Ishikawa (cell line): ENCODE results near the gene POP4.

Experiments
- CEBPB ChIP-seq: IDR thresholded peaks from 2 replicates; pipeline ENCODE4 v1.6.1; 2012
- CREB1 ChIP-seq: IDR thresholded peaks from 2 replicates; pipeline ENCODE4 v1.6.1; 2012; ENCODE audit warnings: low read depth
- EGR1 ChIP-seq: IDR thresholded peaks from 2 replicates; pipeline ENCODE4 v1.6.1; 2012
- EP300 ChIP-seq: IDR thresholded peaks from 2 replicates; pipeline ENCODE4 v1.6.1; 2012; ENCODE audit warnings: borderline replicate concordance
- FOXM1 ChIP-seq: IDR thresholded peaks from 2 replicates; pipeline ENCODE4 v1.6.1; 2012; ENCODE audit warnings: low read depth, borderline replicate concordance
- RAD21 ChIP-seq: IDR thresholded peaks from 2 replicates; pipeline ENCODE4 v1.6.1; 2012; ENCODE audit warnings: low read depth
- TAF1 ChIP-seq: IDR thresholded peaks from 2 replicates; pipeline ENCODE4 v1.6.1; 2012; ENCODE audit warnings: low read depth, mild to moderate bottlenecking
- TEAD4 ChIP-seq: IDR thresholded peaks from 2 replicates; pipeline ENCODE4 v1.6.1; 2012
- YY1 ChIP-seq: IDR thresholded peaks from 2 replicates; pipeline ENCODE4 v1.6.1; 2012; ENCODE audit warnings: low read depth
- TF ChIP-seq, protein P1 (sequence below): IDR thresholded peaks from 2 replicates; pipeline ENCODE4 v1.6.1; 2012
- TF ChIP-seq, protein P2 (sequence below): IDR thresholded peaks from 2 replicates; pipeline ENCODE4 v1.6.1; 2012
- TF ChIP-seq, protein P3 (sequence below): IDR thresholded peaks from 2 replicates; pipeline ENCODE4 v1.6.1; 2012; ENCODE audit warnings: low read depth, mild to moderate bottlenecking

DNA sequence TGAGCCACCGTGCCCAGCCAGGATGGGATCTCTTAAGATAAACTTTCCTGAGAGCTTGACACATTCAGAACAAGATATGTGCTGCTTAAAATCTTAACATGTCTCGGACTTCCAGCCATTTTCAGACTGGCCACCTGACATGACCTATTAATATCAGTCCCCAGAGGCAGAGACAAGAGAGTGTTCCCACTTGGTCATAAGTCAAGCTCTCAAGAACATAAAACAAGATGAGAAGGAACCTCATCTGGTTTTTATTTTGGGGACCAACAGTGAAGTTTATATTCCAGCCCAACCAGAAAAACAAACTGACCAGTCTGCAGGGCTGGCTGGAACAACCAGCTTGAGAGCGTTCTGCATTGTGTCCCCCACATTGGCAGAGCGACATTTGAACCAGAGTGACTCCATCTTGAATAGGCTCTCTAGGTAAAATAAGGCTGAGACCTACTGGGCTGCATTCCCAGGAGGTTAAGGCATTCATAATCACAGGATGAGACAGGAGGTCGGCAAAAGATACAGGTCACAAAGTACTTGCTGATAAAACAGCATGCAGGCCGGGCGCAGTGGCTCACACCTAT lies 37.4 kb downstream of the POP4 start:
- TF ChIP-seq FOXM1 (no peak), CREB1 (no peak), YY1 (no peak), TAF1 (no peak), EGR1 (no peak), TEAD4 (no peak), EP300 (no peak), CEBPB (no peak), RAD21 (no peak)
- TF ChIP-seq, protein P1, sequence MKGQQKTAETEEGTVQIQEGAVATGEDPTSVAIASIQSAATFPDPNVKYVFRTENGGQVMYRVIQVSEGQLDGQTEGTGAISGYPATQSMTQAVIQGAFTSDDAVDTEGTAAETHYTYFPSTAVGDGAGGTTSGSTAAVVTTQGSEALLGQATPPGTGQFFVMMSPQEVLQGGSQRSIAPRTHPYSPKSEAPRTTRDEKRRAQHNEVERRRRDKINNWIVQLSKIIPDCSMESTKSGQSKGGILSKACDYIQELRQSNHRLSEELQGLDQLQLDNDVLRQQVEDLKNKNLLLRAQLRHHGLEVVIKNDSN = no peak
- TF ChIP-seq, protein P2, sequence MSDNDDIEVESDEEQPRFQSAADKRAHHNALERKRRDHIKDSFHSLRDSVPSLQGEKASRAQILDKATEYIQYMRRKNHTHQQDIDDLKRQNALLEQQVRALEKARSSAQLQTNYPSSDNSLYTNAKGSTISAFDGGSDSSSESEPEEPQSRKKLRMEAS = no peak
- TF ChIP-seq, protein P3, sequence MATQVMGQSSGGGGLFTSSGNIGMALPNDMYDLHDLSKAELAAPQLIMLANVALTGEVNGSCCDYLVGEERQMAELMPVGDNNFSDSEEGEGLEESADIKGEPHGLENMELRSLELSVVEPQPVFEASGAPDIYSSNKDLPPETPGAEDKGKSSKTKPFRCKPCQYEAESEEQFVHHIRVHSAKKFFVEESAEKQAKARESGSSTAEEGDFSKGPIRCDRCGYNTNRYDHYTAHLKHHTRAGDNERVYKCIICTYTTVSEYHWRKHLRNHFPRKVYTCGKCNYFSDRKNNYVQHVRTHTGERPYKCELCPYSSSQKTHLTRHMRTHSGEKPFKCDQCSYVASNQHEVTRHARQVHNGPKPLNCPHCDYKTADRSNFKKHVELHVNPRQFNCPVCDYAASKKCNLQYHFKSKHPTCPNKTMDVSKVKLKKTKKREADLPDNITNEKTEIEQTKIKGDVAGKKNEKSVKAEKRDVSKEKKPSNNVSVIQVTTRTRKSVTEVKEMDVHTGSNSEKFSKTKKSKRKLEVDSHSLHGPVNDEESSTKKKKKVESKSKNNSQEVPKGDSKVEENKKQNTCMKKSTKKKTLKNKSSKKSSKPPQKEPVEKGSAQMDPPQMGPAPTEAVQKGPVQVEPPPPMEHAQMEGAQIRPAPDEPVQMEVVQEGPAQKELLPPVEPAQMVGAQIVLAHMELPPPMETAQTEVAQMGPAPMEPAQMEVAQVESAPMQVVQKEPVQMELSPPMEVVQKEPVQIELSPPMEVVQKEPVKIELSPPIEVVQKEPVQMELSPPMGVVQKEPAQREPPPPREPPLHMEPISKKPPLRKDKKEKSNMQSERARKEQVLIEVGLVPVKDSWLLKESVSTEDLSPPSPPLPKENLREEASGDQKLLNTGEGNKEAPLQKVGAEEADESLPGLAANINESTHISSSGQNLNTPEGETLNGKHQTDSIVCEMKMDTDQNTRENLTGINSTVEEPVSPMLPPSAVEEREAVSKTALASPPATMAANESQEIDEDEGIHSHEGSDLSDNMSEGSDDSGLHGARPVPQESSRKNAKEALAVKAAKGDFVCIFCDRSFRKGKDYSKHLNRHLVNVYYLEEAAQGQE = no peak
